Neural cell (in vitro differentiated cells): ENCODE data around the gene PLAC8.

Experiments used
- CTCF ChIP-seq: fragments of 450-650 bp; IDR thresholded peaks from 2 replicates; pipeline ENCODE4 v1.5.1; 2014; ENCODE audit warnings: antibody characterized with exemption, mild to moderate bottlenecking, moderate library complexity; ENCODE audit not compliant: poor library complexity, severe bottlenecking
- EP300 ChIP-seq: fragments of 450-650 bp; conservative IDR thresholded peaks from 2 replicates; pipeline ENCODE4 v1.6.1; 2014; ENCODE audit warnings: antibody characterized with exemption, mild to moderate bottlenecking, moderate library complexity; ENCODE audit not compliant: poor library complexity, severe bottlenecking
- EZH2 ChIP-seq: fragments of 200-600, 300-800 bp; shearing (Covaris generic), sonication (generic); IDR thresholded peaks from 2 replicates; pipeline ENCODE4 v1.6.1; 2014; ENCODE audit warnings: antibody characterized with exemption, low read length, borderline replicate concordance, mild to moderate bottlenecking; ENCODE audit not compliant: insufficient read depth, poor library complexity, severe bottlenecking
- POLR2AphosphoS5 ChIP-seq: IDR thresholded peaks from 2 replicates; pipeline ENCODE4 v1.6.1; 2012
- SMC3 ChIP-seq: fragments of 450-650 bp; conservative IDR thresholded peaks from 2 replicates; pipeline ENCODE4 v1.6.1; 2014; ENCODE audit warnings: antibody characterized with exemption, mild to moderate bottlenecking, moderate library complexity; ENCODE audit not compliant: poor library complexity

DNA sequence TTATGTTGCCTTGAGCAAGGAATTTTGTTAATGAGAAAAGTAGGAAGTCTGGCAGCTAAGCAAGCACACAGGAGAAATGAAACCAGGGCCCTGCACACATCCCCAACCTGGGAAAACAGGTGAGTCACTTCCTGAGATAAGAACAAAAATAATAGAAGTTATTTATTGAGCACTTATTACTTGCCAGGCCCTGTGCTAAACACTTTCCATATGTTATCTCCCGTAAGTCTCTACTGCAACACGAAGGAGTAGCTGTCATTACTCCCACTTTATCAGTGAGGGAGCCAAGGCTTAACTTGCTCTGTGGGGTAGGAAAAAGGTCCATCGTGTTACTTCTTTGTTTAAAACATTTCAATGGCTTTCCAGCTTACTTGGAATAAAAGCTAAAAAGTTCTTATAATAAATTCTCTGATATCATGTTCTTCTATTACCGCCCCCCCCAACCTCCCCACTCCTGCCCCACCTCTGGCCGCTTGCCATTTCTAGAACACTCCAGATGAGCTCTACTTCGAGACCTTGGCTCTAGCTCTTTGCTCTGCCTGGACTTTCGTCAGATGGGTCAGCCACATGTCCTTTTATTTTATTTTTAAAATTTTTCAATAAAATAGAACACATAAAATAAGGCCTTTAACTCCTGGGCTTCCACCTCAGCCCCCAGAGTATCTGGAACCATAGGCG is 36.3 kb upstream of the PLAC8 start:
- no peak for TF ChIP-seq EP300
- no peak for TF ChIP-seq CTCF
- TF ChIP-seq EZH2: no peak
- no peak for TF ChIP-seq POLR2AphosphoS5
- TF ChIP-seq SMC3: no peak
